Spleen (tissue), 11 donors: ENCODE data around the gene PPP1R16B. TPM values are rescaled to one million over a fixed set of nuclear protein-coding genes. Genes with fewer than 3 reads are reported as not detected.

Experiments used
- DNase-seq: peaks from one replicate; pipeline ENCODE4 v3.0.0-alpha.2; 2020
- H3K27ac ChIP-seq, 8 donors: fragments of 200-600 bp; sonication (generic) in 7 of 8; 1 replicate in 4 of 8; 2 replicates in 4 of 8; pipeline versions ENCODE4 v1.5.0 to v1.8.0; 2016 to 2021; ENCODE audit warnings: inconsistent platforms in 4 of 8, mild to moderate bottlenecking in 4 of 8, moderate library complexity in 1 of 8
- H3K27me3 ChIP-seq, 7 donors: fragments of 200-600 bp; sonication (generic) in 6 of 7; replicated peaks in 1 of 7; 1 replicate in 4 of 7; 2 replicates in 3 of 7; pipeline versions ENCODE4 v1.5.0 to v1.8.0; 2016 to 2021; ENCODE audit warnings: inconsistent platforms in 3 of 7, mild to moderate bottlenecking in 1 of 7
- H3K36me3 ChIP-seq, 6 donors: fragments of 200-600 bp; sonication (generic) in 5 of 6; 1 replicate in 4 of 6; 2 replicates in 2 of 6; pipeline versions ENCODE4 v1.5.0 to v1.8.0; 2016 to 2021; ENCODE audit warnings: inconsistent platforms in 2 of 6
- H3K4me1 ChIP-seq, 6 donors: fragments of 200-600 bp; sonication (generic) in 5 of 6; 1 replicate in 3 of 6; 2 replicates in 3 of 6; pipeline versions ENCODE4 v1.5.0 to v1.8.0; 2016 to 2021; ENCODE audit warnings: inconsistent platforms in 3 of 6
- H3K4me3 ChIP-seq, 8 donors: fragments of 200-600 bp; sonication (generic) in 7 of 8; 1 replicate in 4 of 8; 2 replicates in 4 of 8; pipeline versions ENCODE4 v1.5.0 to v1.8.0; 2016 to 2021; ENCODE audit warnings: inconsistent platforms in 4 of 8, mild to moderate bottlenecking in 4 of 8, moderate library complexity in 2 of 8
- H3K9me3 ChIP-seq, 8 donors: fragments of 200-600 bp; sonication (generic) in 7 of 8; 1 replicate in 4 of 8; 2 replicates in 4 of 8; pipeline versions ENCODE4 v1.5.0 to v1.8.0; 2016 to 2021; ENCODE audit warnings: inconsistent platforms in 4 of 8
- CTCF ChIP-seq, 11 experiments: fragments of 200-600 bp in 7 of 11; fragments of 450-650 bp in 4 of 11; sonication (generic) in 4 of 11; IDR thresholded peaks in 8 of 11; conservative IDR thresholded peaks in 3 of 11; 1 replicate in 7 of 11; 2 replicates in 4 of 11; pipeline versions ENCODE4 v1.4.0 to v1.8.0; 2016 to 2021; ENCODE audit warnings: antibody characterized with exemption in 11 of 11, inconsistent platforms in 4 of 11, mild to moderate bottlenecking in 1 of 11
- POLR2A ChIP-seq, 3 donors: fragments of 450-650 bp; IDR thresholded peaks; one replicate each; pipeline ENCODE4 v1.5.1; 2017; ENCODE audit warnings: antibody characterized with exemption in 3 of 3, mild to moderate bottlenecking in 1 of 3
- POLR2AphosphoS5 ChIP-seq, 3 donors: sonication (generic); formaldehyde crosslinking; IDR thresholded peaks; one replicate each; pipeline ENCODE4 v1.5.1; 2017; ENCODE audit warnings: antibody characterized with exemption in 3 of 3
- WGBS, 5 donors: extraction: QIAGEN DNeasy Blood & Tissue Kit in 3 of 5; methylation state at CpG; one replicate each; pipeline versions ENCODE4 v1.1.5 to v1.1.7; 2013 to 2018; 5-methylcytosine and 5-hydroxymethylcytosine counted together
- intact Hi-C: fragments of 100-400 bp; cut with DNase I; formaldehyde crosslinking; loops from one replicate; pipeline ENCODE4 v1.15.0; 2023; ENCODE audit warnings: low total_unique reads
- polyA plus RNA-seq, 3 donors: library from polyadenylated mRNA; stranded (reverse); fragments of 200-250 nt; gene quantifications; one replicate each; pipeline ENCODE4 v1.2.1, GENCODE V29; 2013
- total RNA-seq, 7 donors: library from RNA; depleted of rRNA in 3 of 7; stranded (reverse); fragments of >200 nt in 3 of 7; fragmentation: NEBNext Ultra II Directional in 4 of 7; extraction: Animal tissue kit (Norgen Biotek cat#: 25700) in 4 of 7; gene quantifications; one replicate each; pipeline versions ENCODE4 v1.1.0 to v1.2.1, GENCODE V29; 2016 to 2021
- donor health status: healthy with polysubstance abuse.
- donor health status: DM: no; HTN: no; CAD: no; lungs with moderate emphysema.
- donor health status: DM: no; HTN: no; CAD: no.
- donor health status: Bipolar disorder and iron deficiency.
- donor health status: healthy.
- donor health status: DM: no; HTN: no; CAD: no.
- donor health status: DM: yes; HTN: yes; CAD: no.

PPP1R16B gene
- total and polyA plus RNA-seq, 10 donors, result 16.0 to 66.0 (median 43.1) TPM

GRCh38 chr20:38863024-38863851 is 57.7 kb downstream of the PPP1R16B start:
- TF ChIP-seq POLR2AphosphoS5 (IDR thresholded peaks at IDR 0.05) (peak in 2 of 3 donors; percentile 56 to 62), CTCF (IDR thresholded peaks at IDR 0.05 in 8 of 11, conservative IDR thresholded peaks at IDR 0.05 in 3 of 11) (no peak)
- intact Hi-C loops, result no loop called here
- peak overlapping the region; percentile 27 to 87 (median 73) for H3K27ac ChIP-seq

DNA sequence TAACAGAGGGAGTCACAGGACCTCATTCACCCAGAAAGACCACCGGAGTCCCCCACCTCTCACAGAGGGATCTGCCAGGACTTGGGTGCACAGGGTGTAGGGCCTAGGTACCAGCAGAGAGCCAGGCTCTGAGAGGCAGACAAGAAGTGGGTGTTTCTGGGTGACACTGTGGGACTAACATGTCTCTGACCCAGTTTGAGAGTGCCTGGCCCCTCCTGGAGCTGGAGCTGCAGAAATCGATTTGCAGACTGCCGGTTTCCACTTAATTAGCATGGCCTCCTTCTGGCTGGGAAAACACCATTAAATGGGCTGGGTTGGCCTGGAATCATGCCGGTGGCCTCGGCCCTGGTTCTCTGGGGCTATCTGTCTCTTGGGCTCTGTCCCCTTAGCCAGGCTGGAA is 59.2 kb downstream of the PPP1R16B start:
- Histone ChIP-seq H3K27me3 (no peaks in the 10 kb centered on the region), H3K4me3 (no peak overlapping the region), H3K9me3 (no peaks in the 10 kb centered on the region), H3K27ac (peak overlapping the region in 6 of 8 donors; percentile 12 to 87 (median 78)), H3K4me1 (peaks cover 44 to 100% (median 80%) of the 10 kb centered on the region in 6 donors), H3K36me3 (peaks cover 0 to 3% (median 0%) of the 10 kb centered on the region in 6 donors)
- intact Hi-C loops, result no loop called here
- no peak for TF ChIP-seq POLR2AphosphoS5 (IDR thresholded peaks at IDR 0.05)
- no peak for TF ChIP-seq CTCF (IDR thresholded peaks at IDR 0.05 in 8 of 11, conservative IDR thresholded peaks at IDR 0.05 in 3 of 11)
- TF ChIP-seq POLR2A (IDR thresholded peaks at IDR 0.05), result no peak
- WGBS, 5 donors, result 87 to 100% (median 90%) methylated on average over 4 to 5 of the region's 5 CpGs
- DNase-seq, result no peak

More at GRCh38 chr20:38863024-38863851, 57.7 kb downstream of the PPP1R16B start:
- 55 to 66% (median 59%) methylated on average over 12 of the region's 12 CpGs for WGBS, 5 donors
- peaks cover 0 to 3% (median 0%) of the 10 kb centered on the region in 6 donors for H3K36me3 ChIP-seq
- no peak for DNase-seq
- H3K4me3 ChIP-seq, result peak overlapping the region in 1 of 8 donors; percentile 25
- no peaks in the 10 kb centered on the region for H3K9me3 ChIP-seq
- H3K27me3 ChIP-seq, result no peaks in the 10 kb centered on the region
- H3K4me1 ChIP-seq, result peaks cover 55 to 100% (median 91%) of the 10 kb centered on the region in 6 donors

DNA sequence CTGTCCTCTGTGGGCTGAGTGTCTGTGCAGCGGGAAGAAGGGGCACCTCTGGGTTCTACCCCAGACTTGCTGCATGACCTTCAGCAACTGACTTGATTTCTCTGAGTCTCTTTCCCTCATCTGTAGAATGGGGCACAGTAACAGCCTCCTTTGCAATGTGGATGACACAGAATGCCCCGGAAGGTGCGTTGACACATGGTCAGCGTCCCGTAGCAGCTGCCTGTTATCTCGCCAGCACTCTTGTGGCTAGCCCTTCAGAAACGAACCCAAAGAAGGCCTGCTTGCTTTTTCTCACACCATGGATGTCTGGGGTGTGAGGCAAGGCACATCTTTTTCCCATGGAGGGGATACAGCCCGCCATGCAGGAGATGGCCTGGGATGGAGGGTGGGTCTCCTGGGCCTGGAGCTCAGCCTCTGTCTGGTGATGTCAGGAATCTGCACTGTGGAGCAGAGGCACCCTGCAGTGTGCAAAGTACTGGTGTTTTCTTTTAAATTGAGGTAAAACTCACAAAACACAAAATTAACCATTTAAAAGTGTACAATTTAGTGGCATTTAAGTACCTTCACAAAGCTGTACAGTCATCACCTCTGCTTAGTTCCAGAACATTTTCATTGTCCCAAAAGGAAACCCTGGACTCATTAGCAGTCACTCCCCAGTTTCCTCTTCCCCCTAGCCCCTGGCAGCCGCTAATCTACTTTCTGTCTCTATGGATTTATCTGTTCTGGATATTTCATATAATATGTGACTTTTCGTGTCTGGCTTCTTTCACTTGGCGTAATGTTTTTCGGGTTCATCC is 61.0 kb downstream of the PPP1R16B start:
- Histone ChIP-seq H3K27me3 (no peaks in the 10 kb centered on the region), H3K4me1 (peaks cover 36 to 100% (median 79%) of the 10 kb centered on the region in 6 donors), H3K36me3 (peaks cover 0 to 3% (median 0%) of the 10 kb centered on the region in 6 donors), H3K27ac (peak overlapping the region in 7 of 8 donors; percentile 0 to 79 (median 61)), H3K4me3 (no peak overlapping the region), H3K9me3 (no peaks in the 10 kb centered on the region)
- 73 to 80% (median 79%) methylated on average over 12 of the region's 12 CpGs for WGBS, 5 donors
- TF ChIP-seq POLR2AphosphoS5 (IDR thresholded peaks at IDR 0.05), result no peak
- DNase-seq, result no peak
- intact Hi-C loops, result no loop called here

DNA sequence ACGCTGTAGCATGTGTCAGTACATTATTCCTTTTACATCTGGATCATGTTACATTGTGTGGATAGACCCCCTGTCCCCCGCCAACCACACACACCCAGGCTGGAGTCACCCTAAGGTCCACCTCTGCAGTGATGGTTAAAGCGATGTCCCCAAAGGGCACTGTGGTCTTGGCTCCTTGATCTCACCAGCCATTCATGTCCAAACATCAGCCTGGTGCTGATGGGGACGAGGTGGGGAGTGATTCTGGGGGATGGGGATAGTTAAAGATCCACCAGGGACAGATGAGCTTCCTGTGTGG is 61.5 kb downstream of the PPP1R16B start:
- peaks cover 0 to 3% (median 0%) of the 10 kb centered on the region in 6 donors for H3K36me3 ChIP-seq
- H3K27me3 ChIP-seq, result no peaks in the 10 kb centered on the region
- WGBS, 5 donors, result 84 to 91% (median 89%) methylated on average over 4 of the region's 4 CpGs
- TF ChIP-seq POLR2AphosphoS5 (IDR thresholded peaks at IDR 0.05), result no peak
- no peak for TF ChIP-seq CTCF (IDR thresholded peaks at IDR 0.05 in 8 of 11, conservative IDR thresholded peaks at IDR 0.05 in 3 of 11)
- TF ChIP-seq POLR2A (IDR thresholded peaks at IDR 0.05), result no peak
- peaks cover 38 to 100% (median 79%) of the 10 kb centered on the region in 6 donors for H3K4me1 ChIP-seq
- no peaks in the 10 kb centered on the region for H3K9me3 ChIP-seq
- no peak for DNase-seq
- H3K27ac ChIP-seq, result peak overlapping the region in 5 of 8 donors; percentile 0 to 79 (median 62)
- H3K4me3 ChIP-seq, result no peak overlapping the region
- intact Hi-C loops, result no loop called here
